ENCODE measurements around the gene ASB1.

DNA sequence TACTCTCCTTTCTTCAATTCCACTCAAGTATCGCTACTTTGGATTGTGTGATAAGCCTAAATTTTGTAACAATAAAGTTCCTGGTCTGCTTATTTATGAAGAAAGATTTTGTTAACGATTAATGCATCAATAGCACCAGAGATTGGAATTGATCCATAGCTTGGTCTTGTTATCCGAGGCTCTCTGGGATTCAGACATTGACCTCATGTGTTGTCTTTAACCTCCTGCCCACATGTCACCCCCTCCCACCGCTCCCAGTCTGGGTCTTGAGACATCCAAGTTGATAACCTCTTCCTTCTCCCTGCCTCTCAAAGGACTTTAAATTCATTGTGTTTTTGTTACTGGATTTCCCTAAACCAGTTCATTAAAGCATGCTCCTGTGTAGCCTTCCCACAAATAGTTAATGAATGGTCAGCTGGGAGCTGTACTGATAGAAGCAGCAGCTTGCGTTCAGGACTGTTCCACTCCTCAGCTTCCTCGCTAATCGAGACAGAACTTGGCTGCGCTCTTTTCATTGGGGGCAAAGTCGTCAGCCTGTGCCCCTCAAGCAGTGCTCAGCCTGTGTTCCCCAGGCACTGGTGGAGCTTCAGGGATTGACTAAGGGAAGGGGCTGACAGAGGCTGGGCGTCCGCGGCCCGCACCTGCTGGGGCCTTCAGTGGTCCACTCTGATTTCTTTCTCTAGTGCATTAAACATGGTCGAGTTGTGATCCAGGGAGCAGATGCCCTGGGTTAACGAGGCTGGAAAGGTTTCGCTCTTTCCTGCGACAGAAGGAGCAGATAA is 18.9 kb downstream of the ASB1 start:
- TF ChIP-seq EZH2 (IDR thresholded peaks at IDR 0.05) (no peak), POLR2AphosphoS5 (IDR thresholded peaks at IDR 0.05; ENCODE audit: borderline replicate concordance, low read depth, low read length) (no peak)
